ENCODE results near the gene TNFRSF11A. TPM values are rescaled to one million over a fixed set of nuclear protein-coding genes. Genes with fewer than 3 reads are reported as not detected.

Gene TNFRSF11A
- total RNA-seq, 1 experiment from 2014 or later, result 0.17 TPM

GRCh38 chr18:62325806-62326645, 916 bp downstream of the TNFRSF11A start:
- no peak for DNase-seq (ENCODE audit: low spot score)

GRCh38 chr18:62326646-62327348, 1.7 kb downstream of the TNFRSF11A start:
- no peak for DNase-seq (ENCODE audit: low spot score)

- DNase-seq (ENCODE audit: low spot score), result no peak
These were observed 2.9 kb downstream of the TNFRSF11A start for GRCh38 chr18:62327977-62328376.

GRCh38 chr18:62328586-62329525, 3.7 kb downstream of the TNFRSF11A start:
- peak; percentile 3 for DNase-seq (ENCODE audit: low spot score)

- DNase-seq (ENCODE audit: low spot score), result peak; percentile 42
These were observed 4.8 kb downstream of the TNFRSF11A start for GRCh38 chr18:62329691-62330454.

GRCh38 chr18:62330650-62331049, 5.5 kb downstream of the TNFRSF11A start:
- DNase-seq (ENCODE audit: low spot score), result no peak

- DNase-seq (ENCODE audit: low spot score), result peak; percentile 81
These were observed 6.7 kb downstream of the TNFRSF11A start for GRCh38 chr18:62331581-62332356.

GRCh38 chr18:62332431-62332830, 7.3 kb downstream of the TNFRSF11A start:
- no peak for DNase-seq (ENCODE audit: low spot score)

- no peak for DNase-seq (ENCODE audit: low spot score)
These were observed 8.0 kb downstream of the TNFRSF11A start for GRCh38 chr18:62332964-62333695.

GRCh38 chr18:62334120-62334519, 9.0 kb downstream of the TNFRSF11A start:
- peak; percentile 73 for DNase-seq (ENCODE audit: low spot score)

GRCh38 chr18:62335494-62335893, 10.4 kb downstream of the TNFRSF11A start:
- DNase-seq (ENCODE audit: low spot score), result no peak

- no peak for DNase-seq (ENCODE audit: low spot score)
These were observed 11.5 kb downstream of the TNFRSF11A start for GRCh38 chr18:62336618-62337017.

GRCh38 chr18:62337336-62337735, 12.2 kb downstream of the TNFRSF11A start:
- DNase-seq (ENCODE audit: low spot score), result no peak

GRCh38 chr18:62338446-62339105, 13.5 kb downstream of the TNFRSF11A start:
- no peak for DNase-seq (ENCODE audit: low spot score)

- peak; percentile 63 for DNase-seq (ENCODE audit: low spot score)
These were observed 14.2 kb downstream of the TNFRSF11A start for GRCh38 chr18:62339106-62339988.

GRCh38 chr18:62340996-62341395, 15.9 kb downstream of the TNFRSF11A start:
- DNase-seq (ENCODE audit: low spot score), result no peak

GRCh38 chr18:62341473-62341872, 16.4 kb downstream of the TNFRSF11A start:
- peak; percentile 5 for DNase-seq (ENCODE audit: low spot score)

- DNase-seq (ENCODE audit: low spot score), result no peak
These were observed 17.8 kb downstream of the TNFRSF11A start for GRCh38 chr18:62342884-62343283.

Measured in H4 (cell line).